HG03575 (cell line): Measurements from ENCODE around the gene IWS1.
"Not testable (repeated sequence)": the region's sequence is repeated elsewhere in the genome, so short reads cannot be mapped to it uniquely, and the experiment has no call there.

Experiments used
- ATAC-seq: cut with Tn5 transposase; IDR thresholded peaks from one replicate; pipeline ENCODE4 v1.9.1; 2021; ENCODE audit not compliant: unreplicated experiment, insufficient number of reproducible peaks, low FRiP score; ENCODE audit errors: extremely low read depth

Gene IWS1

GRCh38 chr2:127465258-127465657 is 61.0 kb downstream of the IWS1 start:
- ATAC-seq, result no peak

GRCh38 chr2:127464470-127465257 is 61.6 kb downstream of the IWS1 start:
- ATAC-seq, result no peak

DNA sequence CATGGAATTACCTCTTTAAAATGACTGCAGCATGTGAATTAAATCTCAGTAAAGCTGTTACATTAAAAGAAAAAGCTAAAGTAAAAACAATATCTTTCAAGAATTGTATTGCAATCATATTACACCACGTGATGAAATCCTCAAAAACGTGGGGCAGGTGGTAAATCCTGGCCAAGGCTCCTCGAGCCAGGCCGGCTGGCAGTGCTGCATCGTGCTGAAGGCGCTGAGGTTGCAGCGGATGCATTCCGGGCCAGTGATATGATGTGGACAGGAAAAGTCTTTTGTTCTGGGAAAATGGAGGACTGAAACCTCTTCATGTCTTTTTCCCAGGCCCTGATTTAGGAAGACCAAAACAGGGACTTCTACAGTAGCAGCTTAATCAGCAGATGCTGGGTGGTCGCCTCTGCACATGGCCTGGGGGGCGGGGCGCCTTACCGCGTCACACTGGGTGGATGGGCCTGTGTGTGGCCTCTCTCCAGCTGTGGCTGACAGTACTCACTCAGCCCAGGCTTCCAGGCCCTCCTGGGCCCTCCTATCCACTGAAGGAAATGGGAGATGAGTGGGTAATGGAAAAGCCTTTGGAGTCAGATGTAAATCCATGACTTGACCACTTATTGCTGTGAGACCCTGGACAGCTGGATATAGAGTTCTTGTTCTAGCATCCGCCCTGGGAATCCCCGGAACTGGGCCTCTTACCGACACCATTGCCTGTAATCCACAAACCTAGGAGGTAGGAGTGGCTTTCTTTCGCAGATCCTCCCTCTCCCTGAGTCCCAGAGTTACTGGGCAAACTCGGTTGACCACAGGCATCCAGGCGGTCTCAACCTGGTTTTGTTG is 62.9 kb downstream of the IWS1 start:
- ATAC-seq, result no peak

GRCh38 chr2:127462461-127462860 is 63.8 kb downstream of the IWS1 start:
- ATAC-seq, result no peak

- no peak for ATAC-seq
These were observed 69.3 kb downstream of the IWS1 start for GRCh38 chr2:127456960-127457359.

- no peak for ATAC-seq
These were observed 70.5 kb downstream of the IWS1 start for GRCh38 chr2:127455566-127456493.

DNA sequence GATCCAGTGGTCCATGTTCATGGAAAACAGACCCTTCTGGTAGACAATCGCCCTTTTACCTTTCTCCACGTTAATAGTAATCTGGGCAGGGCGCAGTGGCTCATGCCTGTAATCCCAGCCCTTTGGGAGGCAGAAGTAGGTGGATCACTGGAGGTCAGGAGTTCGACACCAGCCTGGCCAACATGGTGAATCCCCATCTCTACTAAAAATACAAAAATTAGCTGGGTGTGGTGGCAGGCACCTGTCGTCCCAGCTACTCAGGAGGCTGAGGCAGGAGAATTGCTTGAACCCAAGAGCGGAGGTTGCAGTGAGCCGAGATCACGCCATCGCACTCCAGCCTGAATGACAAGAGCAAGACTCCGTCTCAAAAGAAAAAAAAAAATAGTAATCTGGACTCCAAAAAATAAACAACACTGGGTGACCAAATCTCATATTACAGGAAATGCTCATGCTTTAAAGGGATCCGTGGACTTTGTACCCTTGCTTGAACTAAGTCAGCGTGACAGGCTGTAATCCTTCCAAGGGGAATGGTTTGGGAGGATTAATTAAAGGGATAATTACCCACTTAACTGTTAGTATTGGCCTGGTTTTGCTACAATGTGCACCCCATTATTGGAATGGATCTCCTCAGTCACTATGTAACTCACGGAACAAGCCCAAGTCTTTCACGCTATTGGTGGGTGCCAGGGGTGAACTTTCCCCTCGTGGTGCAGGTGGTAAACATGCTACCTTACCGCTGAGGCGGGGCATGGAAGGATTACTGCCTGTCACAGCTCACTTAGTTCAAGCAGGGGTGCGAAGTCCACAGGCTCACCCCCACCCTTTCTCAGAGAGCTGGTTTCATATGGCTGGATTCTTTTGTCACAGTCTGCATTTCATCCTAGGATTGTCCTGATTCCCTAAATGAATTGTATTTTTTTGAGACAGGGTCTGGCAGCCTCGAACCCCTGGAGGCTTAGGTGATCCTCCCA is 71.4 kb downstream of the IWS1 start:
- no peak for ATAC-seq

DNA sequence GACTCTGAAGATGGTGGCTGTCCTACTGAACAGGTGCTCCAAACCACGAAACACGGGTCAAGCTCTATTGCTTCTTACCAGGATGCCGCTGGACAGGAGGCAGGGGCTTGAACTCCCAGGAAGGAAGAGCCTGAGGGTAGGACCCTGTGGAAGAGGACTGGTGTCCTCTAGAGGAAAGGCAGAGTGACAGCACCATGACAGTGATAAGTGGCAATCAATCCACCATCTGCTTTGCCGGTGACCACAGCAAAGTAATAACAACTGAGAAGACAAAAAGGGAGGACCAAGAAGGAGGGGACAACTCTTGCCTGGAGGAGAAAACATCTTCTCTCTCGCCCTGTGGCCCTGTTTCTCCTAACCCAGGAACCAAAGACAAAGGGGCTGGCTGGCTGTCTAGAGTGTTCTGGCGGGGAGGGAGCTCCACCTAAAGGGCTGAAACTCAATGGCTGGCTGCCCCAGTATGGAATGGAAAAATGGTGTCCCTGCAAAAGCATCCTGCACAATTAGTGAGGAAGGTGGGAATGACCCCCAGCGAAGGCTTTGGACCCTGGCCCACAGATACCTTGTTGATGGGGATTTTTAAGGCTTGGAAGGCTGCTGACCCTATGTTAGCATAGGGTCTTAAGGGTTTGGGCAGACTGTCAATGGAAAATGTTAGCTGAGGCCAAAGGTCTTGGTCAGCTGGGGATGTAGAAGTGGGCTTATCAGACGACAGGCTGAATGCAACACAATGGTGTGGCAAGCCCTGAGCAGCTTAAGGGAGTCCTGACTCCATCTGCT is 72.7 kb downstream of the IWS1 start:
- ATAC-seq, result no peak

DNA sequence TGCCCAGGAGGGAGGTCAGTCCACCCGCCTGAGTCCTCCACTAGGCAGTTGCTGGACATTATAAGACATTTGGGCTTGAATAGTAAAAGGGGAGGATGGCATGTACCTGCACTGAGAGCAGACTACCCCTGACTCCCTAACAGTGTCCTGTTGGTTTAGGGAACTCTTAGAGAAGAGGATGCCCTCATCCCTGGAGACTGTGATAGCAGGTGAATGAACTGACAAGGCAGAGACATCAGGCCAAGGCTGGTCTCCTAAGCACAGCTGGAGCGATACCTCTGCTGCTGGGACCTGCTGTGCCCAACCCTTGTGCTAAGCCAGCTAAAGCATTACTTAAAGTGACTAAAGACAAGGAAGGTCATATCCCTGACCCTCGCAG is 73.3 kb downstream of the IWS1 start:
- no peak for ATAC-seq

GRCh38 chr2:127452423-127452822 is 73.9 kb downstream of the IWS1 start:
- ATAC-seq, result not testable (repeated sequence)

- no peak for ATAC-seq
These were observed 74.3 kb downstream of the IWS1 start for GRCh38 chr2:127451981-127452380.

- ATAC-seq, result no peak
These were observed 76.4 kb downstream of the IWS1 start for GRCh38 chr2:127449898-127450297.

DNA sequence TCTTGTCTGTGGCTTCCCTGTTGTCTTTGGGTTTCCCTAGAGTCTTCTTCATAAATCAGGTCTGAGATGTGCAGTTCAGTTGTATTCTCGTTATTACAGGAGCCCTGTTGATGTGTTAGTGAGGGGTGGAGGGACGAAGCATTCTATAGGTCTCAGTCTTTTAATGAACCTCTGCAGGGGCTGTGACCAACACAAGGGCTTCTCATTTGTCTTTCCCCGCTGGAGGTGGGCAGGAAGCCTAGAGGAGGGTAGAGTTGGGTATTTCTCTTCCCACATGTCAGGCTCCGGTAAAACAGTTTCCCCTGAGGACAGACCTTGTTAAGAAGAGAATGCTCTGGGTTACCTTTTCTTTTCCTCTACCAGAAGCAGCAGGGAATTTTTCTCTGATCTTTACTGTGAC is 76.9 kb downstream of the IWS1 start:
- ATAC-seq, result no peak

DNA sequence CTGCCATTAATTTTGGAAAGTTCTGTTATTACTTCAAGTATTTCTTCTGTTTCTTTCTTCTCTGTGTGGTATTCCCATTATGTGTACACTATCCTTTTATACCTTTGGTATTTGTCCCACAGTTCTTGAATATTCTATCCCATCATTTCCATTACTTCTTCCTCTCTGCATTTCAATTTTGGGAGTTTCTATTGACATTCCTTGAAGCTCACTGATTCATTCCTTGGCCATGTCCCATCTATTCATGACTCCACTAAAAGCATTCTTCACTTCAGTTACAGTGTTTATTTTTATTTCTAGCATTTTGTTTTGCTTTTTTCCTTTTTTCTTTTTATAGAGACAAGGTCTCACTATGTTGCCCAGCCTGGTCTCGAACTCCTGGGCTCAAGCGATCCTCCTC is 77.8 kb downstream of the IWS1 start:
- ATAC-seq, result no peak

- ATAC-seq, result no peak
These were observed 86.9 kb downstream of the IWS1 start for GRCh38 chr2:127439343-127439742.

DNA sequence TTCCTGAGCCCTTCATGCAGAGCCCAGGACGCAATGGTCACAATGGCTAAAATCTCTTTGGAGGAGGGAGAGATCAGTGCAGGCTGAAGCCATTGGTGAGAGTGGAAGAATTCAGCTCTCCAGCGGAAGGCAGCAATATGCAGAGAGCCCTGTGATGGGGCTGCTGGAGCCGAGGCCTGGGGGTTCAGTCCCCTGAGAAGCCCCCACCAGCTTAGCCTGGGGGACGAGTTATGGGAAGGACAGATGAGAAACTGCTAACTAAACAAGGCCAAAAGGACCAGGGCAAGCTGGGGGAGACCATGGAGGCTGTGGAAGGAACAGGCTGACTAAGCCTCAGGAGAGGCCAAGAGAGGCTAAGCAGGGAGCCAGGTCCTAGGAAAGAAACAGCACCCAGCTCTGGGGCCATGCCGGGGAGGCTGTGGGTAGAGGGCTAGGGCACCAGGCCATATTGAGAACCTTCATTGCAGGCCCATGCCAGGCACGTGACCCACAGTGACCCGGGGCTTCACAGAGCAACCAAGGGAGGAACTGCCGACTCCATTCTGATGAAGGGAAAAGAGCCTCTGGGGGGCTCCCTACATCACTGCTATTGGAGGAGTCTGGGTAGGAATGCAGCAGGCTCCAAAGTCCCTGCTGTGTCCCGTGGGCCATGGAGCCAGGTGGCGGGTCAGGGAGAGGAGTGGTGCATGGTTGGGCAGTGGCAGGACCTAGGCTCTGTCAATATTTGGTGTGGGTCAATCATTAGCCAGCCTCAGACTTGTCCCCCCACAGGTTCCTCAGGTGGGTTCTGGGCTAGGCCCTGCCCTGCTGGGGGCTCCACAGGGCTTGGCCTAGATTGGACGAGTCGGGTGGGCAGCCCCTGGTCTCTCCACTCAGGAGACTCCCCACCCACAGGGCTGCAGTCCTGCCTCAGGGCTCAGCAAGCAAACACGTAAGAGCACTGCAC is 88.2 kb downstream of the IWS1 start:
- ATAC-seq, result no peak

DNA sequence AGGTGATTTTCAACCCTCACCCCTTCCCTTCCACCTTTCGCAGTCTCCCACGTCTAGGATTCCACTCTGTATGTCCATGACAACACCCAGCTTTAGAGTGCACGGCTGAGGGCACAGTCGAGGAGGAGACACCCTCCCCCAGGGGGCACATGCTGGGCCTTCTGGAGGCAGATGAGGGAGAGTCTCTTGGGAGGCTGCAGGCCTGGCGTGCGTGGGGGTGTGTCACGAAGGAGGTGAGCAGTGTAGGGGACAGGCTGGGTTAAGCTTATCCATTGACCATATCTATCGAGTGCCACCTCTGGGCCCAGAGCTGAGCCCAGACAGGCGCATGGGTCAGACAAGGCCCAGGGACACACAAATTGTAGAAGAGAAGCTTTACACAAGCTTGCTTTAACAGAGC is 89.2 kb downstream of the IWS1 start:
- no peak for ATAC-seq
